ENCODE measurements around the gene DDX23. TPM values are rescaled to one million over a fixed set of nuclear protein-coding genes. Genes with fewer than 3 reads are reported as not detected.
"Not testable (repeated sequence)": the region's sequence is repeated elsewhere in the genome, so short reads cannot be mapped to it uniquely, and the experiment has no call there.

Gene DDX23
- total RNA-seq, 1 donor from 2014 or later = 62.1 TPM

DNA sequence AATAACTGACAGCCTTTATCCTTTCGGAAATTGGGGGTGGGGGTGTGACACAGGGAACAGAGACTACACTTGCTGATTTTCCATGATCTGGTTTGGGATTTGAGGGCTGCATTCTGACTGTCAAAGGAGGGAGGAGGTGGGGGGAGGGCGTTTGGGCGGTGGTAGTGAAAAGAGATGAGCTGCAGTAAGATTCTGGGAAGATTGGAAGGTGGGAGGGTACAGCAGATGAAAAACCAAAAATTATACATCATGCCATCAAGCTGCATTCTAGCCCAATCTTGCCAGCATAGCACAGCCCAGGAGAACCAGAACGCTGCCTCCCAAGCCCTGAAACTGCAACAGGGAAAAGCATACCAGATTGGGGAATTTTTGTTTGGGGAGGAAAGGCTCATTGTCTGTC, 11.3 kb upstream of the DDX23 start:
- DNase-seq (ENCODE audit: extremely low read depth, low read depth, low spot score) = no peak

DNA sequence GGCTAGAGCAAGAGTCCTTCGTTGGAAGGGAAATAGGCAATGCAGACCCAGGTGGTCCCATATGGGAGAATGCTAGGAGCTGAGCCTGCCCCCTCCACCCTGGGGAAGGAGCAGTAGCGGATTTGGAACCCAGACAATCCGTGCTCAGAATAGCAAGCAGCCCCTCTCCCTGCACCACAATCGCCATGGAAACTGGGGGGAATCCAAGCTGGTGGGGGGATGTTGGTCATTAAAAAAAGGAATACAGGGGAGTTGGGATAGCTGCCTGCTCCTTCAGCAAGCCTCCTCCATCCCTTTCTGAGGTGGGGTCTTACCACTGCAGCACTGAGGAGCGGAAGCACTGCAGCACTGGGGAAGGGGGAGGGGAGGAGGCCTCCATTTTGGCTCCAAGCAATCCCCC, 10.8 kb upstream of the DDX23 start:
- DNase-seq (ENCODE audit: extremely low read depth, low read depth, low spot score) = no peak

DNA sequence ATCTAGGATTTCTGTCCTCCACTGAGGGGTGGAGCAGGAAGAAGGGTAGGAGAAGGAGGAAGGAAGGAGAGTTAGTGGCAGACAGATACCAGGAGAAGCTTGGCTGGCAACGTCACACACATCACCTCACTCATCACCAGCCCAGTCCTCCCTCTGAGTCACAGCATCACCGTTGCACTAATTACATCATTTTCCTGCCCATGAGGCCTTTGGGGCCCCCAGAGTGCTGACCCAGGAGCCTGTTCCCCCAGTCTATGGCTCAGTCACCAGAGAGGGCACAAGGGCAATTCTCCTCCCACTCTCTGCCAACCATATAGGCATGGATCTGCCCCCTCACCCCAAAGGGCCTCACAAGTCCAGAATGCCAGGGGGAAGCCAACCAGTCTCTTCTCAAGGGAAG, 9.1 kb upstream of the DDX23 start:
- DNase-seq (ENCODE audit: extremely low read depth, low read depth, low spot score) = no peak

DNA sequence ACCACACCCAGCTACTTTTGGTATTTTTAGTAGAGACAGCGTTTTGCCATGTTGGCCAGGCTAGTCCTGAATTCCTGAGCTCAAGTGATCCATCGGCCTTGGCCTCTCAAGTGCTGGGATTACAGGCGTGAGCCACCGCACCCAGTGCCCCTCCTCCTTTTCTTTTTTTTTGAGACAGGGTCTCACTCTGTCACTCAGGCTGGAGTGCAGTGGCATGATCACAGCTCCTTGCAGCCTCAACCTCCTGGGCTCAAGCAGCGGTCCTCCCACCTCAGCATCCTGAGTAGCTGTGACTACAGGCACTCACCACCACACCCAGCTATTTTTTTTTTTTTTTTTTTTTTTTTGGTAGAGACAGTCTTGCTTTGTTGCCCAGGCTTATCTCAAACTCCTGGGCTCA, 8.3 kb upstream of the DDX23 start:
- not testable (repeated sequence) for DNase-seq (ENCODE audit: extremely low read depth, low read depth, low spot score)

DNA sequence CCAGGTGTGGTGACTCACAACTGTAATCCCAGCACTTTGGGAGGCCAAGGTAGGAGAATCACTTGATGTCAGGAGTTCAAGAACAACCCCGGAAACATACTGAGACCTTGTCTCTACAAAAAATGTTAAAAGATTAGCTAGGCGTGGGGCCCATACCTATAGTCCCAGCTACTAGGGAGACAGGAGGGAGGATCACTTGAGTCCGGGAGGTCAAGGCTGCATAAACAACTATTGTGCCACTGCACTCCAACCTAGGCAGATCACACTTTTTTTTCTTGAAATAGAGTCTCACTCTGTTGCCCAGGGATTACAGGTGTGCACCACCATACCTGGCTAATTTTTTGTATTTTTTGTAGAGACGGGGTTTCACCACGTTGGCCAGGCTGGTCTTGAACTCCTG, 7.6 kb upstream of the DDX23 start:
- DNase-seq (ENCODE audit: extremely low read depth, low read depth, low spot score) = no peak

DNA sequence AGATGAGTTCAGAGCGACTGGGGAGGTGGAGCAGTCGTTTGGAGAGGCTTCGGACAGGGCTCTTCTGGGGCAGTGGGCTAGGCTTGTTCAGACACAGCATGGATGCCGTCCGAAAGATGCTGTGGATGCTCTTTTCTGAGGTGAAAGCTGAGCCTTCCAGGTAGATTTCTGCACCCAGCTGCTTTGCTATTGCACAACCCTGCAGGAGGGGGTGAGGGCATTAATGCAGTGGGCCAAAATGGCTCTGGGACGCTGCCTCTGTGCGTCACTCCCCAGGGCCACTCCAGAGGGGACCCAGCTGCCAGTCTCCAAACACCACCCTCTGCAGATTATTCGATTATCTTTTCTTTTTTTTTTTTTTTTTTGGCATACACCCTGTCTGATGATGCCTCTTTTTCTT, 6.1 kb upstream of the DDX23 start:
- DNase-seq (ENCODE audit: extremely low read depth, low read depth, low spot score) = no peak

DNA sequence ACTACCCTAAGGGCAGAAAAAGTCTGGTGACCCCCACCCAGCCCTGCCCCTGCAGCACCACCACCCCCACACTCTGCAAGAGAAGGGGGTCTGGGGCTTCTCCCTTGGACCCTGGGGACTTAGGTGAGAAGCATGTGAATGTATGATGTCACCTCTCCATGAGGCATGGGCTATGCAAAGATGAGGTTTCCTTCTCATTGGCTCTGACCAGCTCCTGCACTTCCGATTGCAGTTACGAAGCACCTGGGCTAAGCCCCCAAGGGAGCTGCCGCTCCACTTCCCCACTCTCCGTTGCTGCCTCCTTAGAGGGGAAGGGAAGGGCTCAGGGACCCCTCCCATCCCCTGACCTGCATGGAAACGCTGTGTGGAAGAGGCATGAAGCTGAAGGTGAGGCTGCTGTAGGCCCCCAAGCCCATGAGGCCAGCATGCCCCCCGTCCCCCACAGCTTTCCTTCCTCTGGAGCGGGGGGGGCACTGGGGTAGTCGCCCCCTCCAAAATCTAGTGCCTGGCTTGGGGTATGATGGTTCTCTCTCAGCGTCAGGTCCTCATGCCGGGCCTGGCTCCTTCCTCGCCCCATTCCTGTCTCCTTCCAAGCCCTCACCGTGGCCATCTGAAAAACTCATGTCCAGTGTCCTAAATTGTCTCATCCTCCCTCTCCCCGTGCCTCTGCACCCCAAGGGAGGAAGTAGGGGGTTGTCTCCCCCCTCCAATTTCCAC, 5.5 kb upstream of the DDX23 start:
- no peak for DNase-seq (ENCODE audit: extremely low read depth, low read depth, low spot score)

DNA sequence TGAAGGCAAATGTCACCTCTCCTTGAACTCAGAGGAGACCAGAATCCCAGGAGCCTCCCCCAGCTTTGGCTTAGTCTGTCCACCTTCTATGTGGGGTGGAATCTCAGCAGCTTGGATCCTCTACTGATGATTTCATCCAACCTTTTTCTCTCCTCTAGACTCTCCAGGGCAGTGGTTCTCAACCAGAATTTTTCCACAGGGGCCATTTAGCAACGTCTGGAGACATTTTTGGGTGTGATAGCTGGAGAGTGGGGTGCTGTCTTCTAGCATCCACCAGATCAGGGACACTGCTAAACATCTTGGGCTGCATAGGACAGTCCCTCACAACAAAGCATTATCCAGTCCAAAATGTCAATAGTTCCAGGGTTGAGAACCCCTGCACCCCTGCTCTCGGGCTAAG, 4.4 kb upstream of the DDX23 start:
- DNase-seq (ENCODE audit: extremely low read depth, low read depth, low spot score) = no peak

DNA sequence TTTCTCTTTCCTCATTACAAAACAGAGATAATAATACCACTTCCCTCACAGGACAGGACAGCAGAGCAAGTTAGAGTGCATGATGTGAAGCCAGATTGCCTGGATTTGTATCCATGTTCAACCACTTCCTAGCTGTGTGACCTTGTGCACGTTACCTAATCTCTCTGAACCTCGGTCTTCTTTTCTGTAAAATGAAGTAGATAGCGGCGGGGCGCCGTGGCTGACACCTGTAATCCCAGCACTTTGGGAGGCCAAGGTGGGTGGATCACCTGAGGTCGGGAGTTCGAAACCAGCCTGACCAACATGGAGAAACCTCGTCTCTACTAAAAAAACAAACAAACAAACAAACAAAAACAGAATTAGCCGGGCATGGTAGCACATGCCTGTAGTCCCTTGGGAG, 3.0 kb upstream of the DDX23 start:
- not testable (repeated sequence) for DNase-seq (ENCODE audit: extremely low read depth, low read depth, low spot score)

DNA sequence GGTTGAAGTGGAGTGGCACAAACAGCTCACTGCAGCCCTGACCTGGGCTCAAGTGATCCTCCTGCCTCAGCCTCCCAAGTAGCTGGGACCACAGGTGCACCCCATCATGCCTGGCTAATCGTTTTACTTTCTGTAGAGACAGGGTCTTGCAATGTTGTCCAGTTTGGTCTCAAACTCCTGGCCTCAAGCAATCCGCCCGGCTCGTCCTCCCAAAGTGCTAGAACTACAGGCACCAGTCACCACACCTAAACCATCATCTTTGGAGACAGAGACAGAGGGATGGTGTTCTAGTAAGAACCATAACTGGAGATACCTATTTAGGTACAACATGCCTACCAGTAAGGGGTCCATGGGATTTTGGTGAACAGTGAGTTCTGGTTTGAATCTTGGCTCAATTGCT, 2.5 kb upstream of the DDX23 start:
- DNase-seq (ENCODE audit: extremely low read depth, low read depth, low spot score) = no peak

DNA sequence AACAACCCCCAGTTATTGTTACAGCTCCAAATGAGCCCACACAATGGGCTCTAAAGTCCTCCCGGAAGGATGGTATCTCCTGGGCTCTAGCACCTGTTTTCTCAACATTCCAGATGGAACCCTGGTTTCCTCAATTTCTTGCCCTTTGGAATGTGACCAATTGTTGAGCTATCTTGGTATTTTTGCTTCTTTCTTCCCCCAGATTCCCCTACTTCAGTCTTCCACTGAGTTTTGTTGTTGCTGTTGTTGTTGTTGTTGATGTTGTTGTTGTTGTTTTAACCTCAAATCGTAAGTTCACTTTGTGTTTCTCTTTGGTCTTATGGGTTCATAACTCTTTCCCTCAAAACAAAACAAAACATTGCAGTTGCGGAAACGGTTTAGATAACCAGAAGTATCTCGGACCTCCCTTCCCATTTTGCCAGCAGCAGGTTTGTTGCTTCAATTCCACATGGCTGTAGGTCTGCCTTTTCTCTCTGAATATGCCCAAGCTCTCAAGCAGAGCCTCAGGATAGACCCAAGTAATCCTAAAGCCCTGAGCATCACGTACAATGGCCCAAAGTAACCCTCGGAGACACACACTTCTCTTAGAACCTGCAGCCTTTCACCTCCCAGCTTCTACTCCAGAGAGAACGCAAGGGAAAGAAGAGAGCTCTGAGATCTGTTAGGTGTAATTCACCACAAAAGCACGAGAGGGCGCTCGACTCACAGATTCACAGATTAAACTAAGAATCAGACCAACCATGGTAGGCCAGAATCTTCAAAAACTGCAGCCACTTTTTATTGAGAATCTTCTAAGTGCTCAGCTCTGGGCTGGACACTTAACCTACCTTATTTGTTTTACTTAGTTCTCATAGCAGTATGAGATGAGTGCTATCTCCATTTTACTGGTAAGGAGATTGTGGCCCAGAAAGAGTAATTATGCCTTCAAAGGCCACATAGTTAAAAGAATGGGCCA, 1.0 kb upstream of the DDX23 start:
- DNase-seq (ENCODE audit: extremely low read depth, low read depth, low spot score) = peak; percentile 95

DNA sequence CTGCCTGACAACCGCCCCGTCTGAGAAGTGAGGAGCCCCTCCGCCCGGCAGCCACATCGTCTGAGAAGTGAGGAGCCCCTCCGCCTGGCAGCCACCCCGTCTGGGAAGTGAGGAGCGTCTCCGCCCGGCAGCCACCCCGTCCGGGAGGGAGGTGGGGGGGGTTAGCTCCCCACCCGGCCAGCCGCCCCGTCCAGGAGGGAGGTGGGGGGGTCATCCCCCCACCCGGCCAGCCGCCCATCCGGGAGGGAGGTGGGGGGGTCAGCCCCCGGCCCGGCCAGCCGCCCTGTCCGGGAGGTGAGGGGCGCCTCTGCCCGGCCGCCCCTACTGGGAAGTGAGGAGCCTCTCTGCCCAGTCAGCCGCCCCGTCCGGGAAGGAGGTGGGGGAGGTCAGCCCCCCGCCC, 9.9 kb downstream of the DDX23 start:
- not testable (repeated sequence) for DNase-seq (ENCODE audit: extremely low read depth, low read depth, low spot score)

DNA sequence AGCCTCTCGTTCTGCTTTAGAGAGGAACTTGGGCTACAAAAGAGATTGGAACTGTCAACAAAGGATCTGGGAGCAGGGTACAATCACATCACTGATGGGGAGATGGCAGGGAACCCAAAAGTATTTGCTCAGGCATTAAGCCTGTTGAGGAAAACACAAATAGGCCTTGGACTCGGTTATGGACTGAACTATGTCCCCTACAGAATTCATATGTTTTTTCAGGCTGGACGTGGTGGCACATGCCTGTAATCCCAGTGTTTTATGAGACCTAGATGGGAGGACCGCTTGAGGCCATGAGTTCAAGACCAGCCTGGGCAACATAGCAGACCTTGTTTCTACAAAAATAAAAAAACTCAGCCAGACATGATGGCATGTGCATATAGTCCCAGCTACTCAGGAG, 13.9 kb downstream of the DDX23 start:
- DNase-seq (ENCODE audit: extremely low read depth, low read depth, low spot score) = no peak

DNA sequence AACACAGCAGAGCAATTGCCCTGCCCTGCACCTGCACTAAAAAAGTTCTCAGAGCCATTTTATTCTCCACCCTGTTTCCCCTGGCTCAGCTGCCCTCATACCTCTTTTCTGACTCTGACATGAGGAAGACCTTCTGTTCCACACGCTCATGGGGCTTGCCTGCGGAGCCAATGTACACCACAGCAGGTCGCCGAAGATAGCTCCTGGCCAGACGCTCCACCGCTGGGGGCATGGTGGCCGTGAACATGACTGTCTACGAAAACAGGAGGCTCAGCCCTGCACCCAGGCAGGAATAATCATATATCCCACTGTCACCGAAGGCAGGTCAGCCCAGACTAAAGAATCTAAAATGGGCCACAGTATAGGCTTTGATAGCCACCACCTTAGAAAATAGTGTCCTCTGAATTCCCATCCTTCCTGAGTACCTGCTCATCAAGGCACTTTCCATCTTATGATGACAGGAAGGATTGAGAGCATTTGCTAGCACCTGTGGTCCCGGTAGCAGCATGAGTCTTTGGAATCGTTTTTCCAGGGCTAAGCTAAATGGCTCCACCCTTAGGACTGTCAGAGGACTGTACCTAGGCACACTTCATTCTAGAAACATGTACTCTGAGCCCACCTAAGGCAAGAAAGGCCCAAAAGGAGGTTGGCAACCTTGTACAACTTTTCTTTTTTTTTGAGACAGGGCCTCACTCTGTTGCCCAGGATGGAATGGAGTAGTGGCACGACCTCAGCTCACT, 19.5 kb downstream of the DDX23 start:
- no peak for DNase-seq (ENCODE audit: extremely low read depth, low read depth, low spot score)

DNA sequence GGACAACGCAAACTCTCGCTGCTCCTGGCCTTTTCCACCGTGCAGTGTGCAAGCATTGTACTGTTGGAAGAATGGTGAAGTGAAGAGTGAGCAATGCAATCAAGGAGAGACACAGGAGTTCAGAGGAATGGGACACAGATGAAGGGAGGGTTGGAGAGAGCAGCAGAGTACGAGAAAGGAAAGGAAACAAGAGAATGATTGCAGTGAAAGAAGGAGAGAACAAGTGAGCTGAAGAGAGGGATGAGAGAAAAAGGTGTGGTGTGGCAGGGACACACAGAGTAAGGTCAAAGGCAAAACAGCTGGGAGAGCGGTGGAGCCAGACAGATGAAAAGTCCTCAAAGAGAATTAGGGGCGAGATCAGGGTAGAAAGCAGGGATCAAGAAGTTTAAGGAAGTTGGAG, 20.7 kb downstream of the DDX23 start:
- no peak for DNase-seq (ENCODE audit: extremely low read depth, low read depth, low spot score)

DNA sequence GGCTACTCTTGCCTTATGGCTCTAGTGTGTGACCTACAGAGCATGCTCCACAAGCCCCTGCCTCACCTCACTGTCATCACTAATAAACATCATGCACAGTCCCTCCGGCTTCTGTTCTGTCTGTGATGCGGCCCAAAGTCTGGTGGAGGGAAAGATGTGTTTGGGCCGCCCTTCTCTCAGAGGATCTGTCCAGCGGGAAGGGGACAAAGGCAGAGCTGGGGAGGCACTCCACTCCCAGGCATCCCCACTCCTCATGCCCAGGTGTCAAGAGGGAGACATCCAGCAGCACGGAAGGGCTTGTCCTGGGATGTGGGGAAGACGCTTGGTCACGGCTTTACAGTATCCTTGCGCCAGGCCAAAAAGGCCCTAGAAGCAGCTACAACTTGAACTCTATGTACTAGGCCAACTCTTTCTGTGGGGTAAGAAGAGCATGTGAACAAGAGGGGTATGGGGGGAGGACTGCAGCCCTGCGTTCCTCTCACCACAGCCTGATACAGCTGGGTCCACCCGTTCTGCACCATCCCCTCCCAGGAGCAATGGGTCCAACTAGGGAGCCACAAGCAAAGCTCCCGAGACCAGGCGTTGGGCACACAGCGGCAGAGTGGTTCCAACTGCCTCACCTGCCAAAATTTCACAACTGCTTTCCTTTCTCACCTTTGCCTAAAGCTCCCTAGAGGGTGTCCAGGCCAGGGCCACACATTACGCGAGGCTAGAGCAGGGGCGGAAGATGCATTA, 23.0 kb downstream of the DDX23 start:
- no peak for DNase-seq (ENCODE audit: extremely low read depth, low read depth, low spot score)

DNA sequence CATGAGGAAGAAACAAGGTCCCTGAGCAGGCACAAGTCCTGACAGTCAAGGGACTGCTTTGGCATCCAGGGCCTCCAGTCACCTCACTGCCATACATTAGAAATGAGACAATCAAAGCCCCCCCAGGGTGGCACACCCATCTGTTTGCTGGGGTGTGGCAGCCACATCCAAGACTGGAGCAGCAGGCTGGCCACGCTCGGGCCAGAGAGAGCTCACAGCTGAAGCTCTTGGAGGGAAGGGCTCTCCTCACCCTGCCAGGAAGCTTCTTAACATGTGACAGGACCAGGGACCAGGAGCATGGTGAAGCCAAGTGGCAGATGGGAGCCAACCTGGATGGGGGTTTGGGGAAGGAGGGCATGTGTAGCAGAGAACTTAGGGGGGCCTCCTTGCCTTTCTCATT, 23.7 kb downstream of the DDX23 start:
- DNase-seq (ENCODE audit: extremely low read depth, low read depth, low spot score) = no peak

DNA sequence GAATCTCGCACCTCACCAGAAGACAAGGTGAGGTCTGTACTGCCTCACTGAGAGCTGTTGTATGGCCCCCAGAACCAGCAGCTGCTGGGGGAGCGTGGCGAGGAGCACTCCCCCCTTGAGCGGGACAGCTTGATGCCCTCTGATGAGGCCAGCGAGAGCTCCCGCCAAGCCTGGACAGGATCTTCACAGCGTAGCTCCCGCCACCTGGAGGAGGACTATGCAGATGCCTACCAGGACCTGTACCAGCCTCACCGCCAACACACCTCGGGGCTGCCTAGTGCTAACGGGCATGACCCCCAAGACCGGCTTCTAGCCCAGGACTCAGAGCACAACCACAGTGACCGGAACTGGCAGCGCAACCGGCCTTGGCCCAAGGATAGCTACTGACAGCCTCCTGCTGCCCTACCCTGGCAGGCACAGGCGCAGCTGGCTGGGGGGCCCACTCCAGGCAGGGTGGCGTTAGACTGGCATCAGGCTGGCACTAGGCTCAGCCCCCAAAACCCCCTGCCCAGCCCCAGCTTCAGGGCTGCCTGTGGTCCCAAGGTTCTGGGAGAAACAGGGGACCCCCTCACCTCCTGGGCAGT, 24.4 kb downstream of the DDX23 start:
- DNase-seq (ENCODE audit: extremely low read depth, low read depth, low spot score) = no peak

DNA sequence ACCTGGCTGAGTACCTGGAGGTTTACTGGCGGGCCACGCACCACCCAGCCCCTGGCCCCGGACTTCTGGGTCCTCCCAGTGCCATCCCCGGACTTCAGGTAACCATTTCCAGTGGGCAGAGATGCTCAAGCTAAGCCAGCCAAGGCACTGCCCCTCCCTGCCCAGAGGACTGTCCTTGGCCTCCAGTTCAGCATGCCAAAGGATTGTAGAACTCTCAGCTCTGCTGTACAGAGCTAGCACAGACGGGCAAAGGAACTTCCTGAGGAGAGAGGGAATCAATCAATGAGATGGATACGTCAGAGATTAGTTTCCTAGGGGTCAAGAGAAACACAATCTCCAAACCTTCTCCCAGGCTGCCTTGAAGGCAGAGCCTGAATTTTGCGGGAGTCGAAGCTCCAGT, 24.9 kb downstream of the DDX23 start:
- no peak for DNase-seq (ENCODE audit: extremely low read depth, low read depth, low spot score)

DNA sequence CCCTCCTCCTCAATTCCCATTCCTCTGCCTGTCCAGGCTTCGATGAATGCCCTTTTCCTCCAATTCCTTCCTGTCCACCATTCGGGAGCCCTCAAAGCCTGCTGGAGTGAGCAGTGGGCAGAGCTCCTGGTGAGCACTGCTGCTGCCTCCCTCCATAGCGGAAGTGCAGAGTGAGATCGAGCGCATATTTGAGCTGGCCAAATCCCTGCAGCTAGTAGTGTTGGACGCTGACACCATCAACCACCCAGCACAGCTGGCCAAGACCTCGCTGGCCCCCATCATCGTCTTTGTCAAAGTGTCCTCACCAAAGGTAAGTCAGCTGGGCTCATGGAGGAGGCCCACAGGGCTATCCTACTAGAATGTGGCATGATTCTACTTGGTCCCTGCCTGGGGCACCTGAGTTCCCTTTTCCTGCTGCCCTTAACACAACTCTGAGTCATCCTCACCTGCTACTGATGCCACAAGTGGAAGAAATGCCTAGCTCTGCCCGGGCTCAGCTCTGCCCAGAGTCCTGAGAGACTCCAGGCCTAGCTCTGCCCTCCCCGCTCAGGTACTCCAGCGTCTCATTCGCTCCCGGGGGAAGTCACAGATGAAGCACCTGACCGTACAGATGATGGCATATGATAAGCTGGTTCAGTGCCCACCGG, 25.6 kb downstream of the DDX23 start:
- DNase-seq (ENCODE audit: extremely low read depth, low read depth, low spot score) = no peak
